Heart right ventricle (tissue), 16 donors: ENCODE results near the gene ZNF674. TPM values are rescaled to one million over a fixed set of nuclear protein-coding genes. Genes with fewer than 3 reads are reported as not detected.

Experiments used
- ATAC-seq, 8 donors: fragments of 200-7000 bp; cut with Tn5 transposase; one replicate each; pipeline ENCODE4 v1.9.1; 2020; ENCODE audit warnings: mild to moderate bottlenecking in 8 of 8, moderate library complexity in 8 of 8, moderate number of reproducible peaks in 1 of 8
- DNase-seq, 2 donors: peaks; one replicate each; pipeline ENCODE4 v3.0.0-alpha.2; 2020
- H3K27ac ChIP-seq, 10 donors: fragments of 200-600 bp; sonication (generic) in 2 of 10; one replicate each; pipeline versions ENCODE4 v1.5.0 to v1.8.0; 2020 to 2022; ENCODE audit warnings: mild to moderate bottlenecking in 3 of 10
- H3K27me3 ChIP-seq, 7 donors: fragments of 200-600 bp; one replicate each; pipeline ENCODE4 v1.8.0; 2021 to 2022; ENCODE audit warnings: mild to moderate bottlenecking in 2 of 7
- H3K36me3 ChIP-seq, 9 donors: fragments of 200-600 bp; sonication (generic) in 1 of 9; one replicate each; pipeline versions ENCODE4 v1.5.0 to v1.8.0; 2020 to 2022; ENCODE audit warnings: mild to moderate bottlenecking in 2 of 9
- H3K4me1 ChIP-seq, 9 donors: fragments of 200-600 bp; sonication (generic) in 1 of 9; one replicate each; pipeline versions ENCODE4 v1.5.0 to v1.8.0; 2020 to 2022; ENCODE audit warnings: mild to moderate bottlenecking in 4 of 9
- H3K4me3 ChIP-seq, 10 donors: fragments of 200-600 bp; sonication (generic) in 2 of 10; one replicate each; pipeline versions ENCODE4 v1.5.0 to v1.8.0; 2020 to 2022; ENCODE audit warnings: mild to moderate bottlenecking in 7 of 10, moderate library complexity in 2 of 10
- H3K9me3 ChIP-seq, 11 donors: fragments of 200-600 bp in 10 of 11; sonication (generic) in 2 of 11; one replicate each; pipeline versions ENCODE4 v1.5.0 to v1.8.0; 2013 to 2022; ENCODE audit warnings: mild to moderate bottlenecking in 2 of 11, control low read depth in 1 of 11, moderate library complexity in 1 of 11
- CTCF ChIP-seq, 9 donors: fragments of 200-600 bp; sonication (generic) in 2 of 9; IDR thresholded peaks; one replicate each; pipeline versions ENCODE4 v1.5.0 to v1.8.0; 2021 to 2022; ENCODE audit warnings: antibody characterized with exemption in 9 of 9, mild to moderate bottlenecking in 5 of 9, moderate library complexity in 1 of 9
- WGBS, 2 donors: extraction: QIAGEN DNeasy Blood & Tissue Kit; methylation state at CpG; one replicate each; pipeline ENCODE4 v1.1.7; 2013; ENCODE audit warnings: inconsistent platforms in 1 of 2; 5-methylcytosine and 5-hydroxymethylcytosine counted together
- intact Hi-C, 10 donors: fragments of 100-400 bp; cut with DNase I; formaldehyde crosslinking; loops; one replicate each; pipeline versions ENCODE4 v1.11.1 to v1.14.2; 2022
- polyA plus RNA-seq, 2 donors: library from polyadenylated mRNA; stranded (reverse); fragments of 200-250 nt; gene quantifications; one replicate each; pipeline ENCODE4 v1.2.3, GENCODE V29; 2013
- total RNA-seq, 10 donors: library from RNA; stranded (reverse); fragmentation: NEBNext Ultra II Directional in 3 of 10; extraction: Animal tissue kit (Norgen Biotek cat#: 25700) in 3 of 10; gene quantifications; one replicate each; pipeline versions ENCODE4 v1.2.1 to v1.2.4, GENCODE V29; 2021 to 2023
- donor health status: Arrhythmogenic right ventricular cardiomyopathy.
- donor health status: ischemic (EF 13 %, LVEDD 7.1; RV severe dilation, severe dysfunction).
- donor health status: healthy with polysubstance abuse.
- donor health status: DM: no; HTN: yes; CAD: no.
- donor health status: DM: no; HTN: no; CAD: no.
- donor health status: ischemic (EF 25% LVEDD 6.9; RV normal size, moderate dysfunction).
- donor health status: ischemic (EF 25% LVEDD 5.7; RV mildly dilated, moderate dysfunction).
- donor health status: healthy.
- donor health status: DM: yes; HTN: yes; CAD: no.
- donor health status: Ischemic cardiomyopathy.
- donor health status: ischemic (EF 35%, LVEDD 5.7; RV mildly dilated, moderate dysfunction).
- donor health status: nonischemic (EF 11% LVEDD 7.7; RV severe dilation, severe dysfunction).
- donor health status: DM: yes; HTN: yes; CAD: no.
- donor health status: PGD.
- donor health status: ischemic (EF 29% LVEDD 5.4; RV normal size, mild dysfunction).
- donor health status: nonischemic (EF 23%, LVEDD 6.1; RV moderate dilation, normal function).

The ZNF674 gene
- total and polyA plus RNA-seq, 12 donors, result 0.91 to 4.3 (median 2.5) TPM

- no peak for TF ChIP-seq CTCF (IDR thresholded peaks at IDR 0.05)
- peaks cover 0 to 32% (median 19%) of the 10 kb centered on the region in 9 donors for H3K4me1 ChIP-seq
- DNase-seq (peak; percentile 32 to 39), ATAC-seq (peak; percentile 19 to 45 (median 28))
- intact Hi-C loops, result loop anchor here in 9 of 10 donors (1.0 to 10.0 kb wide), 7 partner anchors 67 to 113 kb away; no protein-coding TSS in a partner anchor
- H3K27me3 ChIP-seq, result no peaks in the 10 kb centered on the region
- peak overlapping the region; percentile 53 to 78 (median 70) for H3K4me3 ChIP-seq
- peak overlapping the region; percentile 47 to 84 (median 76) for H3K27ac ChIP-seq
- H3K36me3 ChIP-seq, result peaks cover 0 to 4% (median 0%) of the 10 kb centered on the region in 9 donors
- peaks cover 0 to 7% (median 0%) of the 10 kb centered on the region in 11 donors for H3K9me3 ChIP-seq
- whole genome bisulfite sequencing, 2 donors, result 0 to 1% methylated on average over 84 to 100 of the region's 107 CpGs
These were observed 28.9 kb upstream of the ZNF674 start for GRCh38 chrX:46573892-46574773.

- ATAC-seq, result peak; percentile 68 to 89 (median 84)
- H3K36me3 ChIP-seq, result peaks cover 0 to 2% (median 0%) of the 10 kb centered on the region in 9 donors
- peak in 6 of 9 donors; percentile 20 to 55 (median 36) for TF ChIP-seq CTCF (IDR thresholded peaks at IDR 0.05)
- H3K27me3 ChIP-seq, result no peaks in the 10 kb centered on the region
- DNase-seq, result peak; percentile 55 to 79
- H3K4me3 ChIP-seq, result peak within 1 kb of the TSS; percentile 53 to 78 (median 70)
- H3K9me3 ChIP-seq, result peaks cover 0 to 7% (median 0%) of the 10 kb centered on the region in 11 donors
- H3K27ac ChIP-seq, result peak within 1 kb of the TSS; percentile 47 to 84 (median 76)
- peaks cover 0 to 32% (median 17%) of the 10 kb centered on the region in 9 donors for H3K4me1 ChIP-seq
- intact Hi-C loops, result loop anchor here in 9 of 10 donors (1.0 to 10.0 kb wide), 6 partner anchors 69 to 114 kb away; no protein-coding TSS in a partner anchor
- WGBS, 2 donors, result 0 to 1% methylated on average over 24 to 32 of the region's 35 CpGs
These were observed 28.2 kb upstream of the ZNF674 start, which contains the start of gene CHST7 for GRCh38 chrX:46573331-46573891. Gene CHST7 (plus strand): TSS chrX:46573765. CDS start chrX:46573932, 167 bp downstream.

- Histone ChIP-seq H3K36me3 (no peaks in the 10 kb centered on the region), H3K4me3 (no peak overlapping the region), H3K27me3 (peaks cover 0 to under 1% (median 0%) of the 10 kb centered on the region in 7 donors), H3K4me1 (peaks cover 0 to 30% (median 8%) of the 10 kb centered on the region in 9 donors), H3K9me3 (peaks cover 0 to 7% (median 0%) of the 10 kb centered on the region in 11 donors), H3K27ac (peak overlapping the region in 3 of 10 donors; percentile 77 to 79 (median 78))
- intact Hi-C loops, result loop anchor here in 8 of 10 donors (5.0 to 10.0 kb wide), 5 partner anchors 70 to 115 kb away; no protein-coding TSS in a partner anchor
- ATAC-seq, result no peak
- WGBS, 2 donors, result 88% methylated on average over 5 of the region's 5 CpGs
- no peak for DNase-seq
- no peak for TF ChIP-seq CTCF (IDR thresholded peaks at IDR 0.05)
These were observed 27.2 kb upstream of the ZNF674 start for GRCh38 chrX:46572340-46572936.
